GM12873 (cell line): ENCODE measurements around the gene ATXN8OS.

Source experiments
- TF ChIP-seq, protein P1 (sequence below): IDR thresholded peaks from 2 replicates; pipeline ENCODE4 v1.5.1; 2012; ENCODE audit warnings: low read depth, mild to moderate bottlenecking, moderate library complexity, low read length, control low read depth; ENCODE audit not compliant: insufficient read depth; ENCODE audit errors: missing control alignments

ATXN8OS gene

GRCh38 chr13:70171151-70171550 lies 63.5 kb downstream of the ATXN8OS start:
- TF ChIP-seq, protein P1, sequence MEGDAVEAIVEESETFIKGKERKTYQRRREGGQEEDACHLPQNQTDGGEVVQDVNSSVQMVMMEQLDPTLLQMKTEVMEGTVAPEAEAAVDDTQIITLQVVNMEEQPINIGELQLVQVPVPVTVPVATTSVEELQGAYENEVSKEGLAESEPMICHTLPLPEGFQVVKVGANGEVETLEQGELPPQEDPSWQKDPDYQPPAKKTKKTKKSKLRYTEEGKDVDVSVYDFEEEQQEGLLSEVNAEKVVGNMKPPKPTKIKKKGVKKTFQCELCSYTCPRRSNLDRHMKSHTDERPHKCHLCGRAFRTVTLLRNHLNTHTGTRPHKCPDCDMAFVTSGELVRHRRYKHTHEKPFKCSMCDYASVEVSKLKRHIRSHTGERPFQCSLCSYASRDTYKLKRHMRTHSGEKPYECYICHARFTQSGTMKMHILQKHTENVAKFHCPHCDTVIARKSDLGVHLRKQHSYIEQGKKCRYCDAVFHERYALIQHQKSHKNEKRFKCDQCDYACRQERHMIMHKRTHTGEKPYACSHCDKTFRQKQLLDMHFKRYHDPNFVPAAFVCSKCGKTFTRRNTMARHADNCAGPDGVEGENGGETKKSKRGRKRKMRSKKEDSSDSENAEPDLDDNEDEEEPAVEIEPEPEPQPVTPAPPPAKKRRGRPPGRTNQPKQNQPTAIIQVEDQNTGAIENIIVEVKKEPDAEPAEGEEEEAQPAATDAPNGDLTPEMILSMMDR = no peak

DNA sequence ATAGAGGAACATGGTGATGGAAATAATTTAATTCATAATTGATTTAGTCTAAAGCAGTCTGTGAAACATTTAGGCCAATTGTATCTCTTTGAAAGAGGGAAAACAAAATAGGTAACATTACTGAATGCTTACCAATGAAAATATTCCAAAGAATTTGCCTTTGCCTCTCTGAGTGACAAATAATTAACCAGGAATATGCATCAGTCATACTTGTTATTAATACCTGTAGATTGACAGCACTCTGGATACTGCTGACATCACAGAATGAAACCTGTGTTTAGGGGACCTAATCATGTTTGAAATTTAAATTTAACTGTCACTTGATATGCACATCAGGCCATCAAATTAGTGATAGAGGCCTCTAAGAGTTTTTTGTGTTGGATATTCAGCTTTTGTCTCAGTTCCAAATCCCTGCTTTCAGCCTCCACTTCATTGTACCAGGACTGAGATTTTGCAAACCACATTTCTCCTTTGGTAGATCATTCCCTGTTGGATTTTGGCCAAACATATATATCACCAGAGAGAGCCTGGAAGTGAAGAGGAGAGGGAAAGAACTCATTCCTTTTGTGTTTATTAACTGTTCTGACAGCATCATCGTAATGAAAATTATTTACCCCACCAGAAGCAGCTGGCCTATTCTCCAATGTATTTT lies 65.4 kb downstream of the ATXN8OS start:
- TF ChIP-seq, protein P1 = no peak

- TF ChIP-seq, protein P1 = no peak
Measured at GRCh38 chr13:70173598-70173959, 66.0 kb downstream of the ATXN8OS start.

- TF ChIP-seq, protein P1 = no peak
Measured at GRCh38 chr13:70178346-70178745, 70.7 kb downstream of the ATXN8OS start.
